Fibroblast of gingiva (primary cell): ENCODE measurements around the gene ZNF280D.

Source experiments
- DNase-seq: peaks from one replicate; pipeline ENCODE4 v3.0.0-alpha.2; 2011; ENCODE audit warnings: low read depth

The ZNF280D gene

DNA sequence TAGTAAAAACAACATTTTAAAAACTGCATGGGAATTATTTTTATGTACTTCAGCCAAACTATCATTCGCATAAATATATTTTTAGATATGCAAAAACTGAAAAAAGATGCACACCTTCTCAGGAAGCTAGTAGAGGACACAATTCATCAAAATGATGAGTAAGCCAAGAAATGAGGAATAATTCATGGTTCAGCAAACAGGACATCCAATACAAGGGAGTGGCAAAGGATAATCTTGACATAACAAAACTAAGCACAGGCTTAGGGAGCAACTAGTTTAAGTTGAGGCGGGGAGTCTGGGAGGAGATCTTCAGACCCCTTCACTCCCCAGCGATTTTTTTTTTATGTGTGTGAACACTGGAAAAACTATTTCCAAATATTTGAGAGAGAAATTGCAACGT is 93.7 kb downstream of the ZNF280D start:
- DNase-seq = no peak

DNA sequence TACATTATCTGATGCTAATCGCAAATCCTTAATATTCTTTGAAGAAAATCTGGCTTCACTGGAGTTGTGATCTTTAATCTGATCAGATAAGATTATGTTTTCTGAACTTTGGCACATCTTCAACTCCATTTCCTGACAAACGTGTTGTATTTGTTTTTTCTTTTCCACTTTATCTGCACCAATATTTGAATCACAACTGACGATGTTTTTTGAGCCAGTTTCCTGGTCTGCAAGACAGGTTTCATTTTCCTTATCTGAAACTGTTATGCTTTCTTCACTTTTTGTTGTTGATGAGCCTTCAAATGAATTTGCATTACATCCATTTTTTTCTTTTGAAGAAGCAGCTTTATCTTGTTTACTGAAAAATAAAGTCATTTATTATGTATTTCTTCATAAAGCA is 101.5 kb downstream of the ZNF280D start:
- DNase-seq = no peak

- no peak for DNase-seq
Observed at GRCh38 chr15:56628893-56629532, 104.3 kb downstream of the ZNF280D start.

- no peak for DNase-seq
Observed at GRCh38 chr15:56619887-56620286, 113.4 kb downstream of the ZNF280D start.

- no peak for DNase-seq
Observed at GRCh38 chr15:56617628-56618027, 115.7 kb downstream of the ZNF280D start.

DNA sequence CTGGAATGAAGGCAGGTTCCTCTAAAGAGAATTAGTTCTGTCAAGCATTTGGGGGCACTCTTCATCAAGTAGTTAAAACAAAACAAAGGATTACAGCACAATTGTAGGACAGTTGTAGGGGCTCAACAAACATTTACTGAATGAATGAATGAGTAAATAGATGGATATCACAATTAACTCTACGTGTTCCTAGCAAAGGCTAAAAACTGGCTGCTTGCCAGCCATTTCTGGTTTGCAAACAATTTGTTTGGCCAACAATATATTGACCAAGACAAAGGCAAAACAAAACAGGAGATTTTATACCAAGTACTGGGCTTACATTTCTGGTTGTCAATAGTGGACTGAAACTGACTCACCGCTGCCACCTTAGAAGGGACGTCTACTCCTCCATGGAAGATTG is 116.8 kb downstream of the ZNF280D start:
- DNase-seq = no peak

DNA sequence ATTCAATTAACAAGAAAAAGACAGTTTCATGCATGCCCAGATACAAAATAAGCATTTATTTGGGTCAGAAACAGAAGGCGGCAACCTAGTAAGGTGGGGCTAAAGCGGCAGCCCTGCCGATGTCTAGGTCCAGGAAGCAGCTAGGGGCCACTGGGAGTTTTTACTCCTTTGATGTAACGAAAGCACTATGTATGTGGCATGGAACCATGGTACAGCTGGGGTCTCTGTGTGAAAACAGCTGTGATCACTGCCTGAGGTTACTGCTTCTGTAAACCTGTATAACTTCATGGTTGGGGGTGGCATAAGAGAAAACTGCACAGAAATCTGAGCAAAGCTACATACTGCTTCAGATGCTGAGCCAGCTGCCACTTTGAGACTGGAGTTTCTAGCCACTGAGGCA is 119.5 kb downstream of the ZNF280D start:
- no peak for DNase-seq

DNA sequence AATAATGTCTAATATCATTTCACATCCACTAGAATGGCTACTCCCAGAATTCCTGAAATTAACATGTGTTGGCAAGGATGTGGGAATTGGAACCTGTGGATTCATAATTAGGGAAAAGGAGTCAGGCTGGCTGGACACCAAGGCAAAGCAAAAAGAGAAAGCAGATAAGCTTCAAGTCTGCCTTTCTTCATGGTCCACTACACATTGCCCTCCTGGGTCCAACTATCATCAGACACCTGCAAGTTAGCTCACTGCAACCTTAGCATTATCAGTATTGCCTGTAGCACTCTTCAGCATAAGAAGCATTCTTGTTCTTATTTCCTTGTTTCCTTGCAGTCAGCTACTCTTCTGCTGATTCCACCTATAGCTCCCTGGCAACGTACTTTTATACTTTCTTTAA is 124.3 kb downstream of the ZNF280D start:
- no peak for DNase-seq

GRCh38 chr15:56608140-56608778 is 125.0 kb downstream of the ZNF280D start:
- DNase-seq = peak; percentile 2

GRCh38 chr15:56602253-56602652 is 131.1 kb downstream of the ZNF280D start:
- no peak for DNase-seq

DNA sequence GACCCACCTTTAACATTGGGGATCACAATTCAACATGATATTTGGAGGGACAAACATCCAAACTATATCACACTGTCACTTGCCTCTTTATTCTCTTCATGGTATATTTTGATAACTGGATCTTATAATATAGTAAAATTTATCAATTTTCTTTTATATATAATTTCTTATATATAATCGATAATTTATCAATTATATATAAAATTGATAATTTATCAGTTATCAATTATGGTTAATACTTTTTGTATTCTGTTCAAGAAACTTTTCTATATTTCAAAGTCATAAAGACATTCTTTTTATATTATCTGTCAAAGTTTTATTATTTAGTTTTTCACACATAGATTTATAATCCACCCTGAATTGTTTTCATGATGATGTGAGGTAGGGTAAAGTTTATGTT is 132.9 kb downstream of the ZNF280D start:
- DNase-seq = no peak

- DNase-seq = peak; percentile 66
Observed at GRCh38 chr15:56598991-56599390, 134.3 kb downstream of the ZNF280D start.

DNA sequence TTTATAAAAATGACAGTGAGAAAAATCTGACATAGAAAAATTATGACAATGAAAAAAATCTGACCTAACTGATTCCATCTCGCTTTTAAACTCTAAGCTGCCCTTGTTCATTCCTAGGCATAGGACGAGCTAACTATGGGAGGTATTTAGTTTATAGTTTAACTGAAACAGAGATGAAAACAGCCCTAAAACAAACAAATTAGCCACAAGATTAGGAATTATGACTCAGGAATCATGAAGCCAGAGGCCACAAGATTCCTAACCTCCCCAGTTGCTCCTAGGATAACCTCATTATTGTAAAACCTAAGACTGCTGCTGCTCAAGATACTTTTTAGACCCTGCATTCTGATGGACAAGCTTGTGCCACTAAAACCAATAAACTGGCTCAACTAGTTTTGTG is 145.6 kb downstream of the ZNF280D start:
- DNase-seq = no peak

GRCh38 chr15:56586206-56586605 is 147.1 kb downstream of the ZNF280D start:
- no peak for DNase-seq

GRCh38 chr15:56582785-56583184 is 150.5 kb downstream of the ZNF280D start:
- no peak for DNase-seq
